GM11168 (cell line): ENCODE data around the gene GTPBP8.

Source experiments
- in situ Hi-C: fragments of 300-500 bp; cut with MboI; formaldehyde crosslinking; loops from one replicate; pipeline ENCODE4 v1.12.0; 2022; ENCODE audit warnings: low sequenced_read_pairs; ENCODE audit not compliant: unreplicated experiment

GTPBP8 gene

GRCh38 chr3:112990672-112991602, at the start of gene GTPBP8:
Gene GTPBP8 (plus strand): TSS chr3:112990984. CDS start chr3:112991000, 16 bp downstream.
- in situ Hi-C loops = no loop called here

- in situ Hi-C loops = no loop called here
These were observed 42.4 kb upstream of the GTPBP8 start for GRCh38 chr3:112948346-112948838.

DNA sequence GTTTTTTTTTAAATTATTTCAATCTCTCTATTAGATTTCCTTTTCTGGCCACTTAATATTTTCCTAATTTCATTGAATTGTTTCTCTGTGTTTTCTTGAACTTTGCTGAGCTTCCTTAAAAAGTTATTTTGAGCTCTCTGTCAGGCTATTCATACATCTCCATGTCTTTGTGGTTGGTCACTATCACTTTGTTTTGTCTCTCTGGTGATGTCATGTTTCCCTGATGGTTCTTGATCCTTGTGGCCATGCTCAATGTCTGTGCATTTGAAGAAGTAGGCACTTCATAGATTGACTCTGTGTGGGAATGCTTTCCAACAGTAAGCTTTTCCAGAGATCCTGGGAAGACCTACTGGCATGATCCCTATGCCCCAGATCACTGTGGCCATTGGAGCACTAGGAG, 34.4 kb upstream of the GTPBP8 start:
- in situ Hi-C loops = no loop called here

DNA sequence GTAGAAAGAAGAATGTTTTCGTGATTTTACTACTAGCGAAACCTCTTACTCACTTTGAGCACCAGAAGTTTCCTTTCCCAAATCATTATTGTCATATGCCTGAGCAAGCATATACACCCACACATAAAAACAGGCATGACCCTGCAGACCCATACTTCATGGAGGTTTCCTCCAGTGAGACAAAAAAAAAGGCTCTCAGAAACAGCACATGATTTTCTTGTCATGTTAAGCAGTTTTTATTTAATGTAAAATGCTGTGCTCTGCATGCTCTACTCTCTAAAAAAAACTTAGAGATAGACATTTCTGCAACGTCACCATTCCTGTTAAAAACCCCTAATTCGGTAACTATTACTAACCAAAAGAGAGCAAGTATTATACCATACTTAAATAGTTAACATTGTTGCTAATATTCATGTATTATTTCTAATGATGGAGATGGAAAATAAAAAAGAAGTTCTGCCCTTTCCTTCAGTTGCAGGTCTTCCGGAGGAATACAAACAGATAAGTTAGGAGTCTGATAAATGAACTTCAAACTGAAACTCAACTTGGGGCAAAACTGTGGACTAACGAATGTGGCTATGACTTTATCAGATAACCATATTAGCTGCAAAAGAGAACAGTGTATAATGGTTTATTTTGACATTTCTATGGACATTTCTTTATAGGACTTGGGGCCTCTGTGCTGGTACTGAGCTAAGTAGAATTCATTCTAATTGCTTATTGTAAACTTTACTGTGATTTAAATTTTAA, 31.8 kb upstream of the GTPBP8 start:
- in situ Hi-C loops = no loop called here

DNA sequence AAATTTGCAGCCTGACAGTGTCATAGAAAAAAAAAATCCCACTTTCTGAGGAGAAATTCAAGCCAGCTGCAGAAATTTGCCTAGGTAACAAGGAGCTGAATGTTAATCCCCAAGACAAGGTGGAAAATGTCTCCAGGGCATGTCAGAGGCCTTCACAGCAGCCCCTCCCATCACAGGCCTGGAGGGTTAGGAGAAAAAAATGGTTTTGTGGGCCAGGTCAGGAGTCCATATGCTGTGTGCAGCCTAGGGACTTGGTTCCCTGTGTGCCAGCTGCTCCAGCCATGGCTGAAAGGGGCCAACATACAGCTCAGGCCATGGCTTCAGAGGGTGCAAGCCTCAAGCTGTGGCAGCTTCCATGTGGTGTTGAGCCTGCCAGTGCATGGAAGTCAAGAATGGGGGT, 27.1 kb upstream of the GTPBP8 start:
- in situ Hi-C loops = no loop called here

DNA sequence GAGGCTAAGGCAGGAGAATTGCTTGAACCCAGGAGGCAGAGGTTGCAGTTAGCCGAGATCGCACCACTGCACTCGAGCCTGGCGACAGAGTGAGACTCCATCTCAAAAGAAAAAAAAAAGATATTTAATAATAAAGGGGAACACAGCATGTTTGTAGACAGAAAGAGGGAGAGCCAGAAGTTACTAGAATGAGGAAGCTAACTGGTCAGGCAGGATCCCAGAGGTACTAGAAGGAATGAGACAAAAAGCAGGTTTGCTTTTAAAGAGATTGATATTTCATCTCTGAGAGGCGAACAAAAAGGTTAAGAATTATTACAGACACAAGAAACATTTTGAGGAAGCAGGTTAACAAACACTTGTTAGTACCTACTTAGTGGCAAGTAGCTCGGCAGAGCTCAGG, 25.1 kb upstream of the GTPBP8 start:
- in situ Hi-C loops = no loop called here

DNA sequence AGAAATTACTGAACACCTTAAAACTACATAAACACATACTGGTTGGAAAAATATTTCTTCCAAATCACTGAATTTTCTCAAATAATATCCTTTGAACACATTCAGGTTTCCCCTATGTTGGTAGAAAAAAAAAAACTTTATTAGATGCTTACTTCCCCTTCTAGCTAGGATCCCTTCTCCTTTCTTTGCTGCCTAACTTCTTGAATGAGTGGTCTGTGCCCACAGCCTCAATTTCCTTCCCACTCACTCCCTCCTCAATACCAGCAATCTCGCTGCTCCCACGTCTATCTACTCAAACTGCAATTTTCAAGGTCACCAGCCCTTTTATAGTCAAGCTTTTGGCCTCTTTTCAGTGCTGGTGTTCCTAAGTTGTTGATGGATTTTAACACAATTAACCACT, 24.2 kb upstream of the GTPBP8 start:
- in situ Hi-C loops = no loop called here

DNA sequence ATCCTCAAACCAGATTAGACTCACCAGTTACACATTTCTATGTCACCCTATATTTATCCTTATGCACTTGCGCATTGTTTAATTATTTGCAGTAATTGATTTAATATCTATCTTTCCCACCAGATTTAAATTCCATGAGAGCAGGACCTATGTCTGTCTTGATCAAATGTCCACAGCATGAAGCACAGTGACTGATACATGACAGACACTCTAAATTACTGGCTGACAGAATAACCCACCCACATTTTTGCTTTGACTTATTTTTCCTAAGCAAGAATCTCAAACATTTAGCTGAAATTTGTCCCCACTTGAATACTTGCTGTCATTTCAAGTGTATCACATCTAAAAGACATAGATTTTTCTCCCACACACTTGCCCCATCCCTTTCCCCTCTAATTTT, 23.4 kb upstream of the GTPBP8 start:
- in situ Hi-C loops = no loop called here

GRCh38 chr3:112967828-112968227, 23.0 kb upstream of the GTPBP8 start:
- in situ Hi-C loops = no loop called here

DNA sequence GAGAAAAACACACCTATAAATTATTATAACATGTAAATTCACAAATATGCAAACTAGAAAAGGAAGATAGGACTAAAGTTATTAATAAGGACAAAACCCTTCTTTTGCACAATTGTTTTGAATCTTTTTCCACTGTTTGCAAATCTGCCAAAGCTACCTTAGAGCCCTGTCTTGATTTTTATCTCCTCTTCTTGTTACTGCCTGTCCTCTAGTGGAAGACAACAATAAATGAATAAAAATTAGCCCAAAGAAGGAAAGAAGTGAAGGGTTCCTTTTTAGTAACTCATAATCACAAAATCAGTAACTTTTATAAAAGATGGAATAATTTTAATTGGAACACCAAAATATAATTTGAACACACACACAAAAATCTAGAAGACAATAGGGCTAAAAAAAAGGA, 18.6 kb upstream of the GTPBP8 start:
- in situ Hi-C loops = no loop called here

DNA sequence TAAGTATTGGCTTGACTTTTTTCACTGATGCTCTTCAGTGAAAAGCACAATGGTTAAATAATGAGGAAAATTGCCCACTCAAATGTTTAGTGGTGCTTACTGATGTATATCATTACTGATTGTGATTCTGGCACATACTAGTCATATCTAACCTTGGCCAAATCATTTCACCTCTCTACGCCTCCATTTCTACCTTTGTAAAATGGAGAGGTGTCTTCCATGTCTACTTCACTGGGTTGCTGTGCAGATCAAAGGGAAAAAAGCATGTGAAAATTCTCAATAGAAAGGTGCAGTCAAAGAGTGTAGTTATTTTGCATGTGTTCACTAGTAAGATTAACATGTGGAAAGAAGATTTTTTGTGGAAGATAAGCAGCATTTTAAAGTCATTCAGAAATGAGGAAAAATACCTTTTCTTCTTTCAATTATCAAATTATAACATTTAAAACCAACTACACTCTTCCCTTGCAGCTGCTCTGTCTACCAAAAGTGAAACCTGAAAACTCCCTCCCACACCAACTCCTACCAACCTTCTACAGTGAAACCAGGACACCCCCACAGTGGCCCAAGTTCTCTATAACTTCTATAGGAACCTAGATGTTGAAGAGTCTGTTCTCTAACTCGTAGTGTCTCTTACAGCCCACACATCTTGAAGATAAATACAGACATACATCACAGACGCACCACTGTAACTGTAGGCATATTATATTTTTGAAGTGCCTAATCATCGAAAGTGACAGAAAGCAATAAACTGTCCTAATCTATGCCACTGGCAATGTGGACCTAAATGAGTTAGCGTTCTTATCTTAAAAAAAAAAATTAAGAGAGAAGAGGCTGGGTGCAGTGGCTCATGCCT, 17.2 kb upstream of the GTPBP8 start:
- in situ Hi-C loops = no loop called here

- in situ Hi-C loops = no loop called here
These were observed 16.6 kb upstream of the GTPBP8 start for GRCh38 chr3:112974178-112974517.

DNA sequence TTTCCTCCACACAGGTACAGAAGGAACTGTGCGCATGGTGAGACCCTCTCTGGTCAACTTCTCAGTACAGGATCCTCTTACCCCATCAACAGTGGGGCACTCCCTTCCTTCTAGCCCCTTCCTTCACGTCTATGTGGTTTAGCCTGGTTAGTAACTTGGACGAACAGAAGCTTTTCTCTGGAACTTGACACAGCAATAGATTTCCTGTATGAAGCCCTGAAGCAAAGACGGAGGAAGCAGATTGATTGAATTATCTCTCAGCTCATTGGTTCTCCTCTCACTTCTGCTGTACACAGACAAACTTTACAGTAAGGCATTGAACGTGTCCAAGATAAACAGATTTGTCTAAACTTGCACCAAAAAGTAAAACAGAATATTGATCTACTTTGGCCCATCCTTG, 15.9 kb upstream of the GTPBP8 start, which contains the start of gene CD200R1:
TSS of gene CD200R1 (minus strand) at position 210 of the 400 bp plus-strand sequence. CDS start 246 bp downstream, outside the sequence.
- in situ Hi-C loops = loop anchor here (5.0 kb wide), 2 partner anchors 238 to 333 kb away; partner anchors contain the start of gene CCDC80

DNA sequence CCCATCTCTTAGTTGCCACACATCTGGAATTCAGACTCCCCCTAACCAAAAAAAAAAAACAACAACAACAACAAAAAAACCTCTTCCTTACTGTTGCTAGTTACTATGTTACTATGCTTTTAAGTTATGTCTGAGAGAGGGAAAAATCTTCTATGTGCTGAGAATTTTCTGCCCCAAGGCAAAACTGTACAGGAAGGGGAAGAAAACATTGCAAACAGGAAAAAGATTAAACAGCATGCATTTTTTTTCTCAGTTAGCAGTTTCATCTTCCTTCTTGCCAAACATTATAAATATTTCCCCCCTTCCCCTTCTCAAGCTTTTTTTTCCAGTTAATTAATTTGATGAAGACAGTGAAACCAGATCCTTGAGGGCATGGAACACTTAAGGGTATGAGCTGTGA, 14.8 kb upstream of the GTPBP8 start:
- in situ Hi-C loops = loop anchor here (5.0 kb wide), 2 partner anchors 239 to 334 kb away; partner anchors contain the start of gene CCDC80

- in situ Hi-C loops = loop anchor here (5.0 kb wide), 2 partner anchors 240 to 335 kb away; partner anchors contain the start of gene CCDC80
These were observed 13.8 kb upstream of the GTPBP8 start for GRCh38 chr3:112976953-112977352.

GRCh38 chr3:112979244-112979832, 11.4 kb upstream of the GTPBP8 start:
- in situ Hi-C loops = loop anchor here (5.0 kb wide), 2 partner anchors 242 to 337 kb away; partner anchors contain the start of gene CCDC80

DNA sequence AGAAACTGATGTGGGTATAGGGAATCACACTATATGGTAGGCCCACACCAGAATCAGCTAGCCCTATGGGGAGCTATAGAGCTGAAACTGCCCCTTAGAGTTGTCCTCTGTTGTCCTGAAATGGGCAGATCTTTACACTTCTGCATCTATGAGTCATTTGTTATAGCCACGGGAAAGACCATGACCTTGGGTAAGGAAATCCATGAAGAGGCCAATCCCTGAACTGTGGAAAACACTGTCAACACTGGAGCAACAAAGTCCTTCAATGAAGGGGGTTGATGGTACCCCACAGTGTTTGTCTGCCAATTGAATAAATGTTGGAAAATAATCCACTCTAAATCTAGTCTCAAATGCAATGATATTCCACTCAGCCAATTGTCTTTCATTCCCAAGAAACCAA, 10.7 kb upstream of the GTPBP8 start:
- in situ Hi-C loops = no loop called here

- in situ Hi-C loops = no loop called here
These were observed 8.1 kb upstream of the GTPBP8 start for GRCh38 chr3:112982710-112983109.

DNA sequence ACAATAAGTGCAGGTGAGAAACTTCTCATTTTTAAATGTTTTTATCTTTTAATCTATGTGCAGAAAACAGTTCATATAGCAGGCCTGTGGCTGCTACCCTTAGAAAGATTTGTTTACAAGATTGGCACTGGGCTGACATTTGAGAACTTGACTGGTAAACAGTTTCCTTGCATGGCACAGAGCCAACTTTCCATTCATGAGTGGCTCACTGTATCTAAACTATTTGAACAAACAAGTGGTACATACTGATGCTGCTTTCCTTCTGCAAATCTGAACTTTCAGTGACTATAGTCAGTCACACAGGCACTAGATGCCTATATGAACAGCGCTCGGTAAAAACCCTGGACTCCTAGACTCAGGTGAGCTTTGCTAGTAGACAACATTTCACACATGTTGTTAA, 6.3 kb upstream of the GTPBP8 start:
- in situ Hi-C loops = no loop called here
